ENCODE data around the gene TMSB4X.
"Not testable (repeated sequence)": the region's sequence is repeated elsewhere in the genome, so short reads cannot be mapped to it uniquely, and the experiment has no call there.

The TMSB4X gene

GRCh38 chrX:12974796-12975669, at the start of gene TMSB4X:
Gene TMSB4X, plus strand, starts transcription at chrX:12975110.
- DNase-seq, result peak; percentile 91

- DNase-seq, result no peak
Observed at GRCh38 chrX:12929701-12930100, 45.2 kb upstream of the TMSB4X start.

GRCh38 chrX:12930150-12930549, 44.8 kb upstream of the TMSB4X start:
- DNase-seq, result no peak

GRCh38 chrX:12932244-12932643, 42.7 kb upstream of the TMSB4X start:
- DNase-seq, result no peak

- no peak for DNase-seq
Observed at GRCh38 chrX:12934850-12935249, 40.1 kb upstream of the TMSB4X start.

- no peak for DNase-seq
Observed at GRCh38 chrX:12936947-12937346, 38.0 kb upstream of the TMSB4X start.

- DNase-seq, result not testable (repeated sequence)
Observed at GRCh38 chrX:12940471-12940870, 34.4 kb upstream of the TMSB4X start.

- not testable (repeated sequence) for DNase-seq
Observed at GRCh38 chrX:12943592-12943991, 31.3 kb upstream of the TMSB4X start.

- DNase-seq, result not testable (repeated sequence)
Observed at GRCh38 chrX:12944452-12944851, 30.5 kb upstream of the TMSB4X start.

- DNase-seq, result no peak
Observed at GRCh38 chrX:12945494-12945893, 29.4 kb upstream of the TMSB4X start.

GRCh38 chrX:12946406-12946805, 28.5 kb upstream of the TMSB4X start:
- DNase-seq, result no peak

GRCh38 chrX:12946838-12947544, 27.9 kb upstream of the TMSB4X start:
- DNase-seq, result peak; percentile 69

GRCh38 chrX:12947545-12948235, 27.2 kb upstream of the TMSB4X start:
- no peak for DNase-seq

- DNase-seq, result no peak
Observed at GRCh38 chrX:12948495-12948894, 26.4 kb upstream of the TMSB4X start.

GRCh38 chrX:12949205-12949926, 25.5 kb upstream of the TMSB4X start:
- DNase-seq, result no peak

- peak; percentile 89 for DNase-seq
Observed at GRCh38 chrX:12949927-12950656, 24.8 kb upstream of the TMSB4X start.

- DNase-seq, result no peak
Observed at GRCh38 chrX:12950851-12951594, 23.9 kb upstream of the TMSB4X start.

- DNase-seq, result no peak
Observed at GRCh38 chrX:12951595-12951975, 23.3 kb upstream of the TMSB4X start.

GRCh38 chrX:12953420-12953819, 21.5 kb upstream of the TMSB4X start:
- DNase-seq, result no peak

- DNase-seq, result no peak
Observed at GRCh38 chrX:12954376-12954775, 20.5 kb upstream of the TMSB4X start.

- no peak for DNase-seq
Observed at GRCh38 chrX:12954981-12955380, 19.9 kb upstream of the TMSB4X start.

Measured in femur (tissue), 1 donor.